Keratinocyte (primary cell): ENCODE data around the gene MYPN. TPM values are rescaled to one million over a fixed set of nuclear protein-coding genes. Genes with fewer than 3 reads are reported as not detected.

ENCODE experiments used
- DNase-seq: peaks from one replicate; pipeline ENCODE4 v3.0.0-alpha.2; 2011; ENCODE audit warnings: low read depth, missing footprints, low spot score
- FAIRE-seq: peaks from 2 replicates; lab custom pipeline; 2011; peaks lifted over from hg19 to GRCh38; lab: Jason Lieb, UNC
- H2AFZ ChIP-seq: 2 replicates; pipeline ENCODE4 v1.6.0; 2012; ENCODE audit warnings: low read length, control low read depth, inconsistent platforms; ENCODE audit not compliant: control insufficient read depth
- H3K27ac ChIP-seq: 2 replicates; pipeline ENCODE4 v1.5.1; 2011; ENCODE audit warnings: low read length; ENCODE audit not compliant: control insufficient read depth, insufficient read depth
- H3K27me3 ChIP-seq: 3 replicates; pipeline ENCODE4 v1.6.0; 2011; ENCODE audit warnings: low read length; ENCODE audit not compliant: control insufficient read depth, insufficient read depth; ENCODE audit errors: extremely low read depth
- H3K36me3 ChIP-seq, 2 experiments: 2 replicates in 1 of 2; 3 replicates in 1 of 2; pipeline ENCODE4 v1.5.1; 2011; ENCODE audit warnings: low read length in 2 of 2, mild to moderate bottlenecking in 1 of 2; ENCODE audit not compliant: control insufficient read depth in 2 of 2, insufficient read depth in 2 of 2; ENCODE audit errors: extremely low read depth in 1 of 2
- H3K4me1 ChIP-seq: 3 replicates; pipeline ENCODE4 v1.5.1; 2011; ENCODE audit warnings: low read length; ENCODE audit not compliant: control insufficient read depth, insufficient read depth; ENCODE audit errors: extremely low read depth
- H3K4me2 ChIP-seq: 3 replicates; pipeline ENCODE4 v1.6.0; 2011; ENCODE audit warnings: low read depth, low read length; ENCODE audit not compliant: control insufficient read depth, insufficient read depth; ENCODE audit errors: extremely low read depth
- H3K4me3 ChIP-seq, 3 experiments: fragments of 200-600 bp in 1 of 3; sonication (generic) in 1 of 3; 2 replicates in 2 of 3; 3 replicates in 1 of 3; pipeline ENCODE4 v1.5.1; 2011 to 2016; ENCODE audit warnings: low read length in 3 of 3, mild to moderate bottlenecking in 3 of 3, control low read depth in 2 of 3, inconsistent platforms in 1 of 3, low read depth in 1 of 3, mixed read lengths in 1 of 3, mixed run types in 1 of 3, moderate library complexity in 1 of 3; ENCODE audit not compliant: control insufficient read depth in 2 of 3, insufficient read depth in 2 of 3; ENCODE audit errors: extremely low read depth in 1 of 3
- H3K79me2 ChIP-seq: 2 replicates; pipeline ENCODE4 v1.6.0; 2012; ENCODE audit warnings: low read length; ENCODE audit not compliant: control insufficient read depth, insufficient read depth
- H3K9ac ChIP-seq: 3 replicates; pipeline ENCODE4 v1.6.0; 2011; ENCODE audit warnings: low read length; ENCODE audit not compliant: control insufficient read depth, insufficient read depth; ENCODE audit errors: extremely low read depth
- H3K9me1 ChIP-seq: 3 replicates; pipeline ENCODE4 v1.6.0; 2011; ENCODE audit warnings: low read length; ENCODE audit not compliant: control insufficient read depth, insufficient read depth; ENCODE audit errors: extremely low read depth
- H3K9me3 ChIP-seq: 2 replicates; pipeline ENCODE4 v1.5.1; 2012; ENCODE audit warnings: low read depth, low read length; ENCODE audit not compliant: control insufficient read depth
- H4K20me1 ChIP-seq: 3 replicates; pipeline ENCODE4 v1.6.0; 2011; ENCODE audit warnings: low read length; ENCODE audit not compliant: control insufficient read depth, insufficient read depth; ENCODE audit errors: extremely low read depth
- CTCF ChIP-seq, 3 experiments: IDR thresholded peaks in 1 of 3; conservative IDR thresholded peaks in 1 of 3; optimal IDR thresholded peaks in 1 of 3; 2 replicates in 2 of 3; 3 replicates in 1 of 3; pipeline versions ENCODE3 to v1.5.1; 2011; ENCODE audit warnings: low read length in 3 of 3, mild to moderate bottlenecking in 3 of 3, moderate library complexity in 2 of 3, control low read depth in 1 of 3, inconsistent platforms in 1 of 3; ENCODE audit not compliant: insufficient read depth in 2 of 3; ENCODE audit errors: extremely low read depth in 1 of 3
- EZH2 ChIP-seq: IDR thresholded peaks from one replicate; pipeline ENCODE4 v1.6.1; 2012; ENCODE audit warnings: inconsistent platforms, mild to moderate bottlenecking, low read length, moderate library complexity
- dilution Hi-C: fragments of 300-500 bp; cut with MboI; formaldehyde crosslinking; loops from one replicate; pipeline ENCODE4 v1.7.0; 2020; ENCODE audit warnings: low sequenced_read_pairs; ENCODE audit not compliant: extremely low pct_ligation_motif_present
- polyA plus RNA-seq, 5 experiments: library from polyadenylated mRNA; depleted of rRNA in 3 of 5; stranded (reverse) in 3 of 5; stranded (forward) in 1 of 5; unstranded in 1 of 5; fragments of >200 nt; gene quantifications; 1 replicate in 1 of 5; 2 replicates in 3 of 5; 3 replicates in 1 of 5; pipeline versions ENCODE4 v1.2.1 to v1.2.3, GENCODE V29; 2011 to 2012; ENCODE audit warnings: missing spikeins in 2 of 5, low read depth in 1 of 5, low replicate concordance in 1 of 5

The MYPN gene
- polyA plus RNA-seq, 1 donor (not counting 4 experiments of a cell fraction or from before 2014, with no cell fraction given), result 0.42 TPM

- no peak overlapping the region for H3K27ac ChIP-seq
- no peaks in the 10 kb centered on the region for H3K9me3 ChIP-seq
- H3K79me2 ChIP-seq, result no peaks in the 10 kb centered on the region
- FAIRE-seq, result no peak
- DNase-seq, result no peak
- dilution Hi-C loops, result no loop called here
- no peak overlapping the region for H2AFZ ChIP-seq
- H3K4me2 ChIP-seq, result no peak overlapping the region
- no peaks in the 10 kb centered on the region for H4K20me1 ChIP-seq
- peaks cover 6% of the 10 kb centered on the region for H3K4me1 ChIP-seq
- H3K36me3 ChIP-seq, result no peaks in the 10 kb centered on the region
- TF ChIP-seq CTCF (optimal IDR thresholded peaks at IDR 0.05 in 1 of 3, IDR thresholded peaks at IDR 0.05 in 1 of 3, conservative IDR thresholded peaks at IDR 0.05 in 1 of 3; ENCODE audit: extremely low read depth in 1 of 3, insufficient read depth in 2 of 3, low read length in 3 of 3), result no peak
- TF ChIP-seq EZH2, result no peak
- H3K4me3 ChIP-seq, result no peak overlapping the region
- no peaks in the 10 kb centered on the region for H3K9me1 ChIP-seq
- H3K27me3 ChIP-seq, result no peaks in the 10 kb centered on the region
- H3K9ac ChIP-seq, result no peak overlapping the region
These were observed 63.0 kb downstream of the MYPN start for GRCh38 chr10:68172324-68172723.

- no peak for FAIRE-seq
These were observed 66.7 kb downstream of the MYPN start for GRCh38 chr10:68175949-68176348.

More at GRCh38 chr10:68175949-68176348, 66.7 kb downstream of the MYPN start:
- H3K4me3 ChIP-seq, result no peak overlapping the region
- dilution Hi-C loops, result no loop called here
- H2AFZ ChIP-seq, result no peak overlapping the region
- peaks cover 6% of the 10 kb centered on the region for H3K4me1 ChIP-seq
- no peaks in the 10 kb centered on the region for H3K9me1 ChIP-seq
- H3K9ac ChIP-seq, result no peak overlapping the region
- H3K36me3 ChIP-seq, result no peaks in the 10 kb centered on the region
- H4K20me1 ChIP-seq, result no peaks in the 10 kb centered on the region
- H3K79me2 ChIP-seq, result no peaks in the 10 kb centered on the region
- no peak overlapping the region for H3K27ac ChIP-seq
- H3K9me3 ChIP-seq, result no peaks in the 10 kb centered on the region
- TF ChIP-seq EZH2 (no peak), CTCF (optimal IDR thresholded peaks at IDR 0.05 in 1 of 3, IDR thresholded peaks at IDR 0.05 in 1 of 3, conservative IDR thresholded peaks at IDR 0.05 in 1 of 3; ENCODE audit: extremely low read depth in 1 of 3, insufficient read depth in 2 of 3, low read length in 3 of 3) (no peak)
- H3K4me2 ChIP-seq, result no peak overlapping the region
- no peaks in the 10 kb centered on the region for H3K27me3 ChIP-seq
- no peak for DNase-seq
